Activated CD4-positive, alpha-beta T cell treated with anti-CD3 and anti-CD28 coated beads, Interleukin-2, amount 50 U/mL, for 24 hours (primary cell): Measurements from ENCODE around the gene CFL1.

ENCODE experiments used
- DNase-seq, 2 donors: peaks; one replicate each; pipeline ENCODE4 v3.0.0-alpha.2; 2020; ENCODE audit warnings: low read depth in 1 of 2, low spot score in 1 of 2

The CFL1 gene

DNA sequence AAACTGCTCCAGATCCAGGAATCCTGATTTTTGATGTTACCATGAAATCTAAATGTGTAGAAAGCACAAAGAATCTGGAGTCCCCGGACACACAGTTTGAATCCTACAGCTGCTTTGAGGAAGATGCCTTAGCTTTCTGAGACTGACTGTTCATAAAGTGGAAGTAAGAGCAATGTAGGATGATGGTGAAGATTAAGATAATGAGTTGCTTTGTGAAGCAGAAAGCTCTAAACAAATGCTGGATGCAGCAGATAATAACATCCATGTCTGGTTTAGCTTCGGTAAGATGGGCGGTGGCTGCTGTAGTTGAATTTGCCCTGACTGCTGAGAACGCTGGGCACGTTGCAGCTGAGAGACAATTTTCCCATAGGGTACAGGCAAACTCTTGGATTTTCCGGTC is 51.0 kb downstream of the CFL1 start:
- no peak for DNase-seq
